GM12878 (cell line): ENCODE data around the gene LEFTY1. TPM values are rescaled to one million over a fixed set of nuclear protein-coding genes. Genes with fewer than 3 reads are reported as not detected.

ENCODE experiments used
- ATAC-seq: fragments of 200-7000 bp; cut with Tn5 transposase; 3 replicates; pipeline ENCODE4 v1.9.1; 2020; ENCODE audit warnings: mild to moderate bottlenecking, moderate library complexity
- BruUV-seq: library from RNA; stranded (reverse); fragments of 400-500 nt; replicated peaks from 2 replicates; lab custom pipeline; 2021; lab: Mats Ljungman, UMichigan
- CTCF ChIA-PET: fragments of 300-600 bp; sonication (Branson Sonifier 250); formaldehyde crosslinking; extraction: SDS; loops from one replicate; lab custom pipeline; 2021; ENCODE audit warnings: inconsistent platforms; lab: Yijun Ruan, JAX
- POLR2A ChIA-PET: fragments of 350-600 bp; formaldehyde crosslinking; extraction: SDS; loops from one replicate; lab custom pipeline; 2021; ENCODE audit warnings: inconsistent platforms; lab: Charles Lee
- RAD21 ChIA-PET: fragments of 300-600 bp; sonication (Branson Sonifier 250); formaldehyde crosslinking; loops from one replicate; lab custom pipeline; 2023; ENCODE audit warnings: antibody characterized with exemption; ENCODE audit not compliant: unreplicated experiment; lab: Charles Lee
- SMC1A ChIA-PET: fragments of 300-600 bp; sonication (Branson Sonifier 250); formaldehyde crosslinking; loops from one replicate; lab custom pipeline; 2023; ENCODE audit not compliant: unreplicated experiment, uncharacterized antibody; lab: Charles Lee
- DNase-seq: peaks from one replicate; pipeline ENCODE4 v3.0.0-alpha.2; 2011; ENCODE audit warnings: low read depth, low spot score
- FAIRE-seq: peaks from 3 replicates; lab custom pipeline; 2011; peaks lifted over from hg19 to GRCh38; lab: Jason Lieb, UNC
- H2AFZ ChIP-seq: 2 replicates; pipeline ENCODE4 v1.6.0; 2011; ENCODE audit warnings: low read depth, low read length, control low read depth; ENCODE audit not compliant: control insufficient read depth
- H3K27ac ChIP-seq: 2 replicates; pipeline ENCODE4 v1.5.1; 2011; ENCODE audit warnings: control low read depth; ENCODE audit not compliant: control insufficient read depth, insufficient read depth
- H3K27me3 ChIP-seq, 2 experiments: replicated peaks in 1 of 2; 2 replicates each; pipeline versions ENCODE4 v1.6.0 to v1.6.1; 2011; ENCODE audit warnings: low read length in 1 of 2; ENCODE audit not compliant: control insufficient read depth in 2 of 2, insufficient read depth in 2 of 2
- H3K36me3 ChIP-seq, 2 experiments: 2 replicates each; pipeline ENCODE4 v1.5.1; 2011; ENCODE audit warnings: low read length in 1 of 2; ENCODE audit not compliant: control insufficient read depth in 2 of 2, insufficient read depth in 2 of 2
- H3K4me1 ChIP-seq: 2 replicates; pipeline ENCODE4 v1.6.1; 2011; ENCODE audit warnings: mild to moderate bottlenecking, low read length, moderate library complexity, mixed read lengths; ENCODE audit not compliant: control insufficient read depth, insufficient read depth
- H3K4me2 ChIP-seq: 2 replicates; pipeline ENCODE4 v1.6.0; 2011; ENCODE audit warnings: control low read depth; ENCODE audit not compliant: control insufficient read depth, insufficient read depth
- H3K4me3 ChIP-seq: fragments of 200-600 bp; sonication (generic); 2 replicates; pipeline ENCODE4 v1.5.1; 2016
- H3K79me2 ChIP-seq: 2 replicates; pipeline ENCODE4 v1.6.0; 2011; ENCODE audit warnings: low read length; ENCODE audit not compliant: control insufficient read depth, insufficient read depth
- H3K9ac ChIP-seq: 2 replicates; pipeline ENCODE4 v1.8.0; 2011; ENCODE audit warnings: low read length, control low read depth, mixed read lengths; ENCODE audit not compliant: control insufficient read depth, insufficient read depth
- H3K9me3 ChIP-seq: replicated peaks from 3 replicates; pipeline ENCODE4 v1.5.1; 2011; ENCODE audit warnings: mild to moderate bottlenecking, low read length; ENCODE audit not compliant: control insufficient read depth, insufficient read depth
- H4K20me1 ChIP-seq: 2 replicates; pipeline ENCODE4 v1.6.0; 2011; ENCODE audit not compliant: control insufficient read depth, insufficient read depth
- HDGF ChIP-seq: fragments of 450-650 bp; IDR thresholded peaks from 2 replicates; pipeline ENCODE4 v1.6.1; 2016; ENCODE audit warnings: antibody characterized with exemption
- RUNX3 ChIP-seq: IDR thresholded peaks from 2 replicates; pipeline ENCODE4 v1.6.1; 2012; ENCODE audit warnings: low read length, inconsistent platforms
- ZNF592 ChIP-seq: fragments of 450-650 bp; IDR thresholded peaks from 2 replicates; pipeline ENCODE4 v1.6.1; 2017; ENCODE audit warnings: mild to moderate bottlenecking, moderate library complexity
- WGBS: methylation state at CpG from one replicate; pipeline ENCODE4 v1.1.6; 2016; ENCODE audit warnings: low lambda C conversion rate; ENCODE audit not compliant: insufficient replicate concordance, insufficient coverage; ENCODE audit errors: missing lambda C conversion rate; 5-methylcytosine and 5-hydroxymethylcytosine counted together
- in situ Hi-C: fragments of 300-500 bp; cut with MboI; formaldehyde crosslinking; loops from 9 replicates; pipeline ENCODE4 v1.14.3; 2018; ENCODE audit warnings: mixed read lengths
- intact Hi-C: fragments of 100-400 bp; cut with micrococcal nuclease; formaldehyde crosslinking; loops from one replicate; pipeline ENCODE4 v1.14.2; 2022; ENCODE audit not compliant: unreplicated experiment
- polyA plus RNA-seq, 11 experiments: library from polyadenylated mRNA; depleted of rRNA in 4 of 11; unstranded in 6 of 11; stranded (reverse) in 5 of 11; fragments of >200 nt; fragmentation: Nextera tagmentation in 4 of 11; fragmentation: Illumina TruSeq in 1 of 11; extraction: Ambion mirVana in 4 of 11; extraction: Trizol in 1 of 11; gene quantifications; 1 replicate in 1 of 11; 2 replicates in 10 of 11; pipeline versions ENCODE4 v1.2.1 to v1.2.3, GENCODE V29; 2011 to 2016; ENCODE audit warnings: inconsistent platforms in 2 of 11, missing spikeins in 2 of 11, low read depth in 1 of 11
- total RNA-seq, 4 experiments: library from RNA; depleted of rRNA in 3 of 4; stranded (reverse); fragments of >200 nt in 3 of 4; fragmentation: Illumina TruSeq in 1 of 4; extraction: Trizol in 1 of 4; gene quantifications; 2 replicates each; pipeline versions ENCODE4 v1.2.1 to v1.2.3, GENCODE V29; 2013 to 2021

The LEFTY1 gene
- total and polyA plus RNA-seq, 10 of the 15 experiments (the other 5 are each of a cell fraction or from before 2014, with no cell fraction given), result 0.06 TPM; not detected in 8

GRCh38 chr1:225852413-225853124, 36.4 kb downstream of the LEFTY1 start:
- no peaks in the 10 kb centered on the region for H3K79me2 ChIP-seq
- no peak overlapping the region for H3K4me3 ChIP-seq
- SMC1A ChIA-PET, result interaction anchor here (0.7 to 1.9 kb wide), 3 partner anchors 30 to 75 kb away, joined by 3 to 9 read pairs (median 8); partner anchors contain the start of gene SRP9
- FAIRE-seq, result no peak
- TF ChIP-seq HDGF (0 out of 2 replicates have a peak, but pooled peaks have one; percentile 17), RUNX3 (peak; percentile 55; the same call in 1 of the 2 replicates), ZNF592 (no peak)
- TF ChIP-seq, all 136 proteins: peak for 2
- in situ Hi-C loops (no loop called here), intact Hi-C loops (loop anchor here (5.0 kb wide), 1 partner anchor 60 kb away; no protein-coding TSS in a partner anchor)
- DNase-seq, result no peak
- H3K4me1 ChIP-seq, result peaks cover 55% of the 10 kb centered on the region
- ChIA-PET POLR2A (interaction anchor here (1.0 kb wide), 1 partner anchor 14 kb away, joined by 3 read pairs; no protein-coding TSS in a partner anchor), CTCF (interaction anchor here (0.8 to 1.3 kb wide), 5 partner anchors 28 to 75 kb away, joined by 3 to 4 read pairs (median 3); partner anchors contain the start of genes SRP9 and TMEM63A), RAD21 (interaction anchor here (1.3 to 1.5 kb wide), 2 partner anchors 29 to 71 kb away, joined by 3 read pairs; partner anchors contain the start of gene PYCR2)
- ATAC-seq, result no peak
- 85% methylated on average over 13 of the region's 13 CpGs for WGBS
- peak overlapping the region; percentile 59 for H3K4me2 ChIP-seq
- no peak overlapping the region for H3K9ac ChIP-seq
- no peaks in the 10 kb centered on the region for H3K27me3 ChIP-seq
- no peaks in the 10 kb centered on the region for H3K9me3 ChIP-seq
- H2AFZ ChIP-seq, result no peak overlapping the region
- no peaks in the 10 kb centered on the region for H4K20me1 ChIP-seq
- no TSS peak for BruUV-seq
- H3K36me3 ChIP-seq, result peaks cover 0 to 21% of the 10 kb centered on the region in 2 experiments; a peak in 2 of 4 replicates
- H3K27ac ChIP-seq, result peak overlapping the region; percentile 72
